NCI-H1694 (cell line): ENCODE data around the gene PGAM5.
"Not testable (repeated sequence)": the region's sequence is repeated elsewhere in the genome, so short reads cannot be mapped to it uniquely, and the experiment has no call there.

Experiments used
- DNase-seq: peaks from one replicate; lab custom pipeline; 2025; lab: John Stamatoyannopoulos, UW

The PGAM5 gene

GRCh38 chr12:132689227-132689626 is 21.4 kb upstream of the PGAM5 start:
- no peak for DNase-seq

DNA sequence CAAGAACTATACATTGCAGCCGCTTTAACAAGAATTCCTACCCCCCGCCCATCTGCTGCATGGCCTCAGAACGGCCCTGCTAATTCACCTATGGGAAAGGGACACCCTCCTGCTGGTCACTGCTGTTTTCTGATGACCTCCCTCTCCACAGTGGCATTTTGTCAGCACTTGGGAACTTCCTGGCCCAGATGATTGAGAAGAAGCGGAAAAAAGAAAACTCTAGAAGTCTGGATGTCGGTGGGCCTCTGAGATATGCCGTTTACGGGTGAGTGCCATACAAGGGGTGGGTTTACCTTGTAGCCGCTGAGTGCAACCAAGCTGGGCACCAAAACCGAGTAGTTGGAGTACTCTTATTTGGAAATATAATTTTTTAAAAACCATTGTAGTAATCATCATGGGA is 20.5 kb upstream of the PGAM5 start:
- DNase-seq, result no peak

GRCh38 chr12:132692030-132692429 is 18.6 kb upstream of the PGAM5 start:
- not testable (repeated sequence) for DNase-seq

GRCh38 chr12:132694888-132695287 is 15.8 kb upstream of the PGAM5 start:
- not testable (repeated sequence) for DNase-seq

GRCh38 chr12:132695431-132695830 is 15.2 kb upstream of the PGAM5 start:
- no peak for DNase-seq

DNA sequence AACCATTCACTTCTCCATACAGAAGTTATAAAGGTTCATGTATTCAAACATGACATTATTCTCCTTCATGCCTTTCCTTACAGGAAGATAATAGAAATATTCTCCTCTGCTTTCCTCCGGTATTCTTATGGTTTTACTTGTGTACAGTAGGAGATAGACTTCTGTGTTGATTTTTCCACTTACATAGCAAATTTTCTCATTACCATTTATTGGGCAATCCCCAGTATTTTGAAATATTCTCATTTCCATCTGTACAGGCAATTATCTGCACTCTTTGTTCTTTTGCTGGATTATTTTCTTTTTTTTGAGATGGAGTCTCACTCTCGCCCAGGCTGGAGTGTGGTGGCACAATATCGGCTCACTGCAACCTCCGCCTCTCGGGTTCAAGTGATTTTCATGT is 12.3 kb upstream of the PGAM5 start:
- DNase-seq, result no peak

GRCh38 chr12:132700212-132700822 is 10.3 kb upstream of the PGAM5 start:
- no peak for DNase-seq

- DNase-seq, result no peak
Observed at GRCh38 chr12:132702640-132703039, 8.0 kb upstream of the PGAM5 start.

GRCh38 chr12:132703641-132704040 is 7.0 kb upstream of the PGAM5 start:
- DNase-seq, result no peak

DNA sequence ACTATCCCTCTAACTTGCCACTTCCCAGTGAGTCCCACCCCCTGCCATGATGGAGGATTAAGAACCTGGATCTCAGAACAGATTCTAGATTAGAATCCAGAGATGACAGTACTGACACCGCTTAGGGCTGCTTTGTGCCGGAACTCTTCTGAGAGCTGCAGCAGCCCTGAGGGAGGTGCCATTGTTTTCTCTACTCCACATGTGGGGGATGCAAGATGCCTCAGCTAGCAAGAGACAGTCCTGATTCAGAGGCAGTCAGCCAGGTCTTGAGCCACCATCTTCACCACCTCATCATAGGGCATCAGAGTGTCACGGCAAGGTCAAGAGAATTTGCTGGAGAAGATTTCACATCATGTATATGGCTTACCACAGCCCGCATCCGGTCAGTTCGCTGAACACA is 3.4 kb upstream of the PGAM5 start:
- DNase-seq, result no peak

DNA sequence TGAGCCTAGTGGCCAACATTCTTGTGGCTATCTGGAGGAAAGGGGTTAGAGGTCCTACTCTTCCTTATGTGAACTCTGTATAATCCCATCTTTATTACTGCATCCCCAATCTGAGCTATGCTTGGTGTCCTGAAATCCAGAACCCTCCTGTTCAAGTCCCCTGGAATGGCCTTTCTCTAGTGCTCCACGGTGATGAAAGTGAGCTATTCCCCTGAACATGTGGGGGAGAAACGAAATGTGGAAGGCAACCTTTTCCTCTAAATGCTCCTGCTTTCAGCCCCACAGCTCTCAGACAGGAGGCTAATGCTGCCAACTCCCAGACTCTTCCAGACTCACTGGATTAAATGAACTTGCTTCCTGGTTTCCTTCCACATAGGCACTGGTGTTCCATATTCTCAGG is 2.5 kb upstream of the PGAM5 start:
- DNase-seq, result no peak

- DNase-seq, result no peak
Observed at GRCh38 chr12:132710043-132710404, 618 bp upstream of the PGAM5 start.

DNA sequence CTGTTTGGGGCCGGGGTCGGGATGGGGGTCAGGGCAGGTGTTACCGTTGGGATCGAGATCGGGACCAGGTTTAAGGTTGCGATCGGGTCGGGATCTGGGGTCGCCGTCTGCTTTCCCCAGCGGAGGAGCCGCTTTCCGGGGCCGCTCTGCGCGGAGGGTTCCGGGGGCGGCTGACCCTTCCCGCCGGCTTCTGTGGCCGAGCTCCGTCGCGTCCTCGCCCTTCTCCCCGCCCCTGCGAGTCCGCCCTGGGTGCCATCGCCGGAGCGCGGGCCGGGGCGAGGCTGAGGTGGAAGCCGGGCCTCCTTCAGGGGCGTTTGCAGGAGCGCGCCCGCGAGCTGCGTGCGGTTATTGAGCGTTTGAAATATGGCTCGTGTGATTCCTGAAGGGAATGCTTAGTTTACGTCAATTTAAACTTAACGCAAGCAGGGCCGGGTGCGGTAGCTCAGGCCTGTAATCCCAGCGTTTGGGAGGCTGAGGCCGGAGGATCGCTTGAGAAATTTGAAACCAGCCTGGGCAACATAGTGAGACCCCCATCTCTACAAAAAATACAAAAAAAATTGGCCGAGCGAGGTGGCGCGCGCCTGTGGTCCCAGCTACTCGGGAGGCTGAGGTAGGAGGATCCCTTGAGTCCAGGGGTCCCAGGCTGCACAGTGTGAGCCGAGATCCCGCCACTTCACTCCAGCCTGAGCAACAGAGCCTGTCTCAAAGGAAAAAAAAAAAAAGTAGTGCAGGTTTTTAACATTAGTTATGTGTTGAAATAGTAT is 620 bp downstream of the PGAM5 start:
- no peak for DNase-seq

DNA sequence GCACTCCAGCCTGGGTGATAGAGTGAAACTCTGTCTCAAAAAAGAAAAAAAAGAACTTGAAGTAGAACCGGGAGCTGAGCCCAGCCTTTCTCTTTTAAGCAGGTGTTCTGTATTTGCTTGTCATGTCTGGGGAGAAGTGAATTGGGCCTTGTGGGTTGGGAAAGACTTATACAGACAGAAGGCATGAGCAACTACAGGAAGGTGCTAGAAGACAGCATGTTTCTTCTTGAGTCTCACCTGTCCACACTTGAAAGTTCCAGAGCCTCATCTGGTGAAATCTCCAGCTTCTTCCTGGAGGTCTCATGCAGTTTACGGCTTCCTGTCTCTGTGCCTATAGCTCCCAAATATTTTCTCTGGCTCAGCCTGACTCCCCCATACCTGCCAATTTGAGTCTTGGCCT is 2.5 kb downstream of the PGAM5 start:
- DNase-seq, result no peak

GRCh38 chr12:132715874-132716273 is 5.2 kb downstream of the PGAM5 start:
- DNase-seq, result no peak

- no peak for DNase-seq
Observed at GRCh38 chr12:132716356-132716755, 5.7 kb downstream of the PGAM5 start.

DNA sequence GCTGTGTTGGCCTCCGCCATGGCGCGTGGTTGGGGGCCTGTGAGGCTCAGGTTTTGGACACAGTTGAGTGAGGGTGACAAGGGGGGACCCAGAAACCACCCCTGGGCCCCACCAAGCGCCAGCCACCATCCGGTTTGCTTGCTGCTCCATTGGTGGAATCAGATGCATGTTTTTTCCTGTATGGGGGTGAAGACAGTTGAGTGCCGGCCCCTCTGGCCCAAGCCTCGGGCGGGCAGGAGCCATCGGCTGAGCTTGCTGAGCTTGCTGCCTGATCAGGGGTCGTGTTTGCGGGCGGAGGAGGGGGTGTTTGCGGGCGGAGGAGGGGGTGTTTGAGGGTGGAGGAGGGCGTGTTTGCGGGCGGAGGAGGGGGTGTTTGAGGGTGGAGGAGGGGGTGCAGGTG is 6.4 kb downstream of the PGAM5 start:
- no peak for DNase-seq

DNA sequence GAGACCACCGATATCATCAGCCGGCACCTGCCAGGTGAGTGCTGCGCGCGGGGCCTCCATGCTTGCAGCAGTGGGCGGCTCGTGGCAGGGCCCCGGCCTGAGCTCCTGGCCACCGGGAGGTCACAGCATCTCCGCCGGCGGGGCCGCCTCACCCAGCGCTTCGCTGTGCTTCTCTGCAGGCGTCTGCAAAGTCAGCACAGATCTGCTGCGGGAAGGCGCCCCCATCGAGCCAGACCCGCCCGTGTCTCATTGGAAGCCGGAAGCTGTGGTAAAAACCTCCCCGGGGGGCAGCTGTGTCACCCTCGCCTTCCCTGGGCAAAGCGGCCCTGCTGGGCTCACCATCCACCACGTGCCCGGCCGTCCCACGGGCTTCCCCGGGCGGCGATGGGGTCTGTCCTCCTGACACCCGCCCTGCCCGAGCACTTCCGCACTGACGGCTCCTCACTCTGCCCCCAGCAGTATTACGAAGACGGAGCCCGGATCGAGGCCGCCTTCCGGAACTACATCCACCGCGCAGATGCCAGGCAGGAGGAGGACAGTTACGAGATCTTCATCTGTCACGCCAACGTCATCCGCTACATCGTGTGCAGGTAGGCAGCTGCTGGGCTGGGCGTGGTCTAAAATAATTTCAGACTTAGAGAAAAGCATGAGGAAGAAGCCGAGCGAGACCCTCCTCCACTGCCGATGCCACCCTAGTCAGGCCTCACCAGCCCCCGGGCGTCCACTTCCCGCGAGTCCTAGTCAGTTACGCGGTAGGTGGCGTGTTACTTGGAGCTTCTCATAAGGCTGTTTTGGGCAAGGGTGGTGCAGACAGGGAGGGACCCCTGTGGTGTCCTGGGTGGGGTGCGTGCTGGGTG is 7.1 kb downstream of the PGAM5 start:
- DNase-seq, result no peak

DNA sequence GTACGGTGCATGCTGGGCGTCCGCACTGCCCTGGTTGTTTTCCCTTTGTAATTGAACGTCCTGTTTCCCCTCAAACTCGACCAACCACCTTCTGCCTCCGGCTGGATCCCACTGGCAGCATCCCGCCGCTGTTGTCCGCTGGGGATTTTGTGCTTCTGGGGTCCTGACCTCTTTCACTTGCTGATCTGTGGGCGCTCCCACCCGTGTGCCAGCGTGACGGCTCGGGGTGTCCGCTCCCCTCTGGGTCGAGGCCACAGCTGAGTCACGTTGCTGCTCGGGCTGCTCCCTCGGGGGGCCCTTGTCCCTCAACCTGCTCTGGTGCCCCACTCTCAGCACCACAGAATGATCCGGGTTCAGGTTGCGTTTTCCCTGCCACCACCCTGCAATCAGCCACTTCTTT is 8.0 kb downstream of the PGAM5 start:
- DNase-seq, result no peak

DNA sequence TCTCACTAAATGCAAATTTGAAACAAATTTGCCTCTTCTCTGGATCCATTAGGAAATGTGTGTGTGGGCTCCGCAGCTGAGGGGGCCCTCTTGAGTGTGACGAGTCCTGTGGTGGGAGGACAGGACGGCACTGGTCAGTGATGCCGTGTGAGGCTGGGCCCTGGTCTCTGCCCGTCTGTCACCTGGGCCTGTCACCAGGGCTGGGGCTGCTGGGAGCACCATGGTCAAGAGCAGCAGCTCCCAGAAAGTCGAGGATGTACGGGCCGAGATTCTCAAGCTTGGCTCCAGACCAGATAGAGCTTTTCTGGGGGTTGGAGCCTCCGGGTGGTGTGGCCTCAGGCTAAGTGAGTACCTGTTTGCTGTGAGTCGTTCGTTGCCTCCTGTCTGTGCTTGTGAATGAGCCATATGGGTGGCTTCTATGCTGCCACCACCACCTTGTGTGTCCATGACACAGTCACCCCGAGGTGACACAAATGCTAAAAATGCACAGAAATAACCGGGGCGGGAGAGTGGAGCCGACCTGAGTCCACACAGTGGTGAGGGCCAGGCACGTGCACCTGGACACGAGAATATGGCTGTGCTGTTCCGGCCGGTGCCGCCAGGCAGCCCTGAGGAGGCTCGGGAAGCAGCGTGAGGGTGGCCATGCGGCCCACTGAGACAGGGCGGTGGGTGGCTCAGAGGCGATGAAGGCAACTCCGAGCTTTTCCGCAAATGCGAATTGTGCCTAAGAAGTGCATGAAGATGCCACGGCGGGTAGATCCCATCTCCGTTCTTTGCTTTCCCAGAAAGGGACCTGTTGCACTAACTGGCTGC is 8.7 kb downstream of the PGAM5 start:
- DNase-seq, result no peak

DNA sequence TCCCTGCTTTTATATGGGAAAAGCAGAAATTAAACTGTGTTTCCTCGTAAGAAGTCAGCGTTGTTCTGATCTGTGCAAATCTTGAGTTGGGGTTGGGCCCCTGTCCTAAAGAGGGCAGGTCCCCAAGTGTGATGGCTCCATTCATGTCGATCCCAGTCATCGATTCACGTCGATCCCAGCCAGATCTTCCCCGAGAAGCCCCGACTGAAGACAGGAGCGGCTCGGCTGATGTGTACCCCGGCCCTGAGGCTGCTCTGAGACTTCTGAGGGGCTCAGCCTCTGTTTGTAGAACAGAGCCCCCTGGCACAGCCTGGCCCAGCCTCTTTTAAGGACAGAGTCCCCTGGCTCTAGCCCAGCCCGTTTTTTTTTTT is 9.3 kb downstream of the PGAM5 start:
- no peak for DNase-seq

DNA sequence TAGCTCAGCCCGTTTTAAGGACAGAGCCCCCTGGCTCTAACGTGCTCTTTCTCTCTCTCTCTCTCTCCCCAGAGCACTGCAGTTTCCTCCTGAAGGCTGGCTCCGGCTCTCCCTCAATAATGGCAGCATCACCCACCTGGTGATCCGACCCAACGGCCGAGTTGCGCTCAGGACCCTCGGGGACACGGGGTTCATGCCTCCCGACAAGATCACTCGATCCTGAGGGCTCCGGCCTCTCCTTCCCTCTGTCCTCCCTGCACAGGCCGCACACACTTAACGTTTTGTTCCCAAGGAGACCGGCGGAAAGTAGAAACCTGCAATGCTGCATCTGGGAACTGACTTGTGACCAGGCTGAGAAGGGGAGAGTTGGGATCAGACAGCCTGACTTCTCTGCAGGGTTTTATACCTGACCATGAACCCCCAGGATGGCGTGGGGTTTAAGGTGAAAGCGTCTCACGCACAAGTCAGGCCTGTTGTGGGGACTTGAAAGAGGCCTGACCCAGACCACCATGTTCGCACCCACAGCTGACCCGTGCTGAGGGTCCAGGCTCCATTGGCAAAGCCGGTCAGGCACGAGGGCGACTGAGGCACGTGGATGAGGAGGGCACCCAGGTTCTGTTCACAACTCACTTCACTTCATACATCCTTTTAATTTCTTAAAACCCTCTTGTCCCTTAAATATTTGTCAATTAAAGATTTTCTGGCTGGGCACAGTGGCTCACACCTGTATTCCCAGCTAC is 10.1 kb downstream of the PGAM5 start:
- no peak for DNase-seq
